Measurements from ENCODE around the gene SUGCT.

GRCh38 chr7:40824461-40824860 lies 689.7 kb downstream of the SUGCT start:
- TF ChIP-seq CTCF (IDR thresholded peaks at IDR 0.05), result no peak
- no peak for TF ChIP-seq POLR2A (IDR thresholded peaks at IDR 0.05)
